GM12892 (cell line): Measurements from ENCODE around the gene TSC22D1.

Source experiments
- POLR2A ChIP-seq: IDR thresholded peaks from 2 replicates; pipeline ENCODE4 v1.6.1; 2011; ENCODE audit warnings: low read depth, low read length, control low read depth
- POLR2AphosphoS5 ChIP-seq: IDR thresholded peaks from 2 replicates; pipeline ENCODE4 v1.6.1; 2011; ENCODE audit warnings: low read depth, low read length, control low read depth
- TAF1 ChIP-seq: IDR thresholded peaks from 2 replicates; pipeline ENCODE4 v1.6.1; 2011; ENCODE audit warnings: low read depth, mild to moderate bottlenecking, control low read depth, low read length, borderline replicate concordance

DNA sequence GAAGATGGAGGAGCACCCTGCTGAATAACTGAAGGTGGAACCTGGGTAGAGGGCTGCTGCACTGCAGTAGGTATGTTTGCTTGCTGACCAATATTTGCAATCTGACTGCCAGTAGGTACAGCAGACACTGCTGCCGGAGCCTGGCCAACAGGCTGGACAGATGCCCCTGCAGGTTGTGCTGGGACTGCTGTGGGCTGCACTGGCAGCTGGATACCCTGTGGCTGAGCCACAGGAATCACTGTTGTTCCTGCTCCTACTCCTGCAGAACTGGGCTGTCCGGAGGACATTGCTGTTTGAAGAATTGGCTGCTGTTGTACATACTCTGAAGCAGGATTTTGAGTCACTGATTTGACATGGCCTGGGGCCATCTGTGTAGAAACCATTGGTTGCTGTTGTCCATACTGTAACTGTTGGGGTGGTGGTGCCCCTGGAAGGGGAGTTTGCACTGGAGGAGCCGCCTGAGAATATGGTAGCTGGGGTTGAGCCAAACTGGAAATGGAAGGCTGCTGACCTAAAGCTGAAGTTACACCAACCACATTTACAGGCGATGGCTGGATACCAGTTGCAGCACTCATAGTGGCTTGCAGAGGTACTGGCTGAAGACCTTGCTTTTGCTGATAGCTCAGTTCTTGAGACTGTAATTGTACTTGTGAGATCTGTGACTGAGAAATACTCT, 2.2 kb downstream of the TSC22D1 start:
- TF ChIP-seq POLR2A (no peak), TAF1 (no peak), POLR2AphosphoS5 (no peak)
